ENCODE results near the gene RMDN2. TPM values are rescaled to one million over a fixed set of nuclear protein-coding genes. Genes with fewer than 3 reads are reported as not detected.

The RMDN2 gene
- total RNA-seq, 1 experiment from 2014 or later: 3.0 TPM

DNA sequence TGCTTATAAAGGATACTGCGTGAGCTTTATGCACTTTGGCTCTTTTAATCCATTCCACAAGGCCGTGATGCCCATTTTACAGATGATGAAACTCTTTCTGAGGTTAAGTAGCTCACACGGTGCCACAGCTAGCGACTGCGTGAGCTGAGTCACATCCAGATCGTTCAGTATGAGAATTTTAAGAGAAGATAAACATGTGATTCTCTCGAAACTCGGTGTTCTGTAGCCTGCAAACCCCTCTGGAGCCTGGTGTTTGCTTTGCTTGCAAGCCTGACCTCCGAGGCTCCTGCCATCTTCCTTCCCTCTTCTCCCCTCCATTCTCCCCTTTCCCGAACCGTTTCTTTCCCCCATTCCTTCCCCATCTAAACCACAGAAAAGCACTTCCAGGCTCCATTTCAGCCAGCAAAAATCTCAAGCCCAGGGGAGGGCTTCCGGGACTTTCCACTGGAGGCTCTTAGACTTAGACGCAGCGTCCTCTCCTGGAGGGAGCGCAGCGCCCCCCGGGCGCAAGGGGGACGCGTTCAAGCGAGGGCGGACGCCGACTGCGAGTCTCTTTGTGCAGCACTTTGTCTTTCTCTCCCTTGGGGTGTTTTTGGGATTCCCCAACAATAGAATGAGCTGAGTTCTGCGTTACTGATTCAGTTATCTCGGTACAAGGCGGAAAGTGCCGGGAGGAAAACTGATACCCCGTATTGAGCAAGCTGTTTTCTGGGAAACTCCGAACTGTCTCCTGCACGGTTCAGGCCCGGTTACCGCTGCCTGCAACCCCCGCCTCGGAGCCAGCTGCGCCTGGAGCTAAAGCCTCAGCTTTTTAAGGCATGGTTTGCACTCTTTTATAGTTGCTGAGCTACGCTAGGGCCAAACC lies 112.9 kb downstream of the RMDN2 start:
- Histone ChIP-seq H3K36me3 (ENCODE audit: insufficient read depth, low read length, poor library complexity, severe bottlenecking) (no peaks in the 10 kb centered on the region), H3K27ac (ENCODE audit: low read depth, low read length, poor library complexity, severe bottlenecking) (no peak overlapping the region), H3K4me1 (ENCODE audit: insufficient read depth, low read length, poor library complexity, severe bottlenecking) (no peaks in the 10 kb centered on the region), H3K9me3 (ENCODE audit: low read depth, low read length, poor library complexity, severe bottlenecking) (no peaks in the 10 kb centered on the region), H3K4me3 (ENCODE audit: low read depth, low read length, poor library complexity, severe bottlenecking) (peak overlapping the region; percentile 14), H3K27me3 (replicated peaks; ENCODE audit: insufficient read depth, low read depth, low read length, poor library complexity) (peaks cover 20% of the 10 kb centered on the region)
- TF ChIP-seq CTCF (conservative IDR thresholded peaks at IDR 0.05; ENCODE audit: low read depth, low read length): peak; percentile 45
- TF ChIP-seq EZH2 (IDR thresholded peaks at IDR 0.05; ENCODE audit: borderline replicate concordance, low read depth, low read length, poor library complexity, severe bottlenecking): no peak
- BruUV-seq (replicated peaks): no TSS peak
- POLR2A ChIA-PET (ENCODE audit: low non-redundant PET): interaction anchor here (0.5 kb wide), 1 partner anchor 38 kb away, joined by 4 read pairs; no protein-coding TSS in a partner anchor
- DNase-seq (ENCODE audit: low spot score): peak; percentile 45
- CTCF ChIA-PET: interaction anchor here (0.7 to 1.1 kb wide), 2 partner anchors 56 to 206 kb away, joined by 3 to 6 read pairs; no protein-coding TSS in a partner anchor
- intact Hi-C loops (cut with micrococcal nuclease; ENCODE audit: unreplicated experiment): no loop called here

GRCh38 chr2:38038682-38039081 lies 113.6 kb downstream of the RMDN2 start:
- no peak for DNase-seq (ENCODE audit: low spot score)

More at GRCh38 chr2:38038682-38039081, 113.6 kb downstream of the RMDN2 start:
- POLR2A ChIA-PET (ENCODE audit: low non-redundant PET): no interaction called here
- Histone ChIP-seq H3K36me3 (ENCODE audit: insufficient read depth, low read length, poor library complexity, severe bottlenecking) (no peaks in the 10 kb centered on the region), H3K4me1 (ENCODE audit: insufficient read depth, low read length, poor library complexity, severe bottlenecking) (no peaks in the 10 kb centered on the region), H3K4me3 (ENCODE audit: low read depth, low read length, poor library complexity, severe bottlenecking) (peak overlapping the region; percentile 14), H3K27ac (ENCODE audit: low read depth, low read length, poor library complexity, severe bottlenecking) (no peak overlapping the region), H3K27me3 (replicated peaks; ENCODE audit: insufficient read depth, low read depth, low read length, poor library complexity) (peaks cover 22% of the 10 kb centered on the region), H3K9me3 (ENCODE audit: low read depth, low read length, poor library complexity, severe bottlenecking) (no peaks in the 10 kb centered on the region)
- intact Hi-C loops (cut with micrococcal nuclease; ENCODE audit: unreplicated experiment): no loop called here
- TF ChIP-seq CTCF (conservative IDR thresholded peaks at IDR 0.05; ENCODE audit: low read depth, low read length): no peak
- TF ChIP-seq EZH2 (IDR thresholded peaks at IDR 0.05; ENCODE audit: borderline replicate concordance, low read depth, low read length, poor library complexity, severe bottlenecking): no peak
- no TSS peak for BruUV-seq (replicated peaks)
- CTCF ChIA-PET: interaction anchor here (0.7 to 1.1 kb wide), 2 partner anchors 57 to 206 kb away, joined by 3 to 6 read pairs; no protein-coding TSS in a partner anchor

Measured in A673 (cell line).